ENCODE data around the gene C12orf60. TPM values are rescaled to one million over a fixed set of nuclear protein-coding genes. Genes with fewer than 3 reads are reported as not detected.

The C12orf60 gene
- total and polyA plus RNA-seq, 2 of the 8 experiments (the other 6 are each of a cell fraction or from before 2014, with no cell fraction given), result 1.2 to 1.5 TPM

DNA sequence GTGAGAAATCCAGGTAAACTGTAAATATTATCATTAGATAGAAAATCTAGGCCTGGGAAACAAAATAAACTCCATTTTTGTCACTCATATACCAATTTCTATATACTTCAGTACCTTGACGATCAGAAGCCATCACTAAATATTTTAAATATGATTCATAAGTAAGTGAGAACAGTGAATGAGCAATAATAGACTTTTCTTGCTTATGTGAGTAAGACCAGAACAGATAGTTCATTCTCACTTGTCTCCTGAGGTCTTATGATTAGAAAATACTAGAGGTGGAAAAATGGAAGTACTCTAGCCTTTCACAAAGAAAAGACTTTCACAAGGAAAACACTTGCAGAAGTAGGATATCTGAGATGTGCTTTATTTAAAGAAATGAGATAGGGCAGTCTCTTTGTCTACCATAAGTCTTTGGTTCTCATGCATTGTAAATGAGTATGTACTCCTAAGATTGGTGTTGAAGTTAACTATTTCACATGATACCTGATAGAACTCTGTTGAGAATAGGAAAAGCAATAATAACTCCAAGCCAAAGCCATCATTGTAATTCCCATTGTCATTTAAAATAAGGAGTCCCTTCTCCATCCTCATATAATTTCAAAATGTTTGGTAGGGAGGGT is 20.7 kb downstream of the C12orf60 start (continued):
- TF ChIP-seq SAP30 (IDR thresholded peaks at IDR 0.05; ENCODE audit: insufficient read depth, insufficient replicate concordance, low read length) (no peak), GABPA (IDR thresholded peaks at IDR 0.05; ENCODE audit: borderline replicate concordance, insufficient read depth, low read length) (no peak)

All from H1 (cell line).